NB4 (cell line): ENCODE measurements around the gene SLC9A3.

ENCODE experiments used
- DNase-seq: peaks from one replicate; pipeline ENCODE4 v3.0.0; 2010; ENCODE audit warnings: low read depth
- H3K4me3 ChIP-seq: one replicate; pipeline ENCODE4 v1.5.1; 2011; ENCODE audit warnings: mild to moderate bottlenecking, low read depth, low read length, moderate library complexity
- MYC ChIP-seq: IDR thresholded peaks from 2 replicates; pipeline ENCODE4 v1.6.1; 2011; ENCODE audit warnings: low read depth, low read length
- POLR2A ChIP-seq: IDR thresholded peaks from 2 replicates; pipeline ENCODE4 v1.6.1; 2011; ENCODE audit warnings: mild to moderate bottlenecking; ENCODE audit not compliant: insufficient read length; ENCODE audit errors: extremely low read depth
- TF ChIP-seq, protein P1 (sequence below): IDR thresholded peaks from 2 replicates; pipeline ENCODE4 v1.6.1; 2011; ENCODE audit warnings: low read depth, low read length
- TF ChIP-seq, protein P2 (sequence below): IDR thresholded peaks from one replicate; pipeline ENCODE4 v1.5.1; 2012; ENCODE audit warnings: low read depth, low read length

Gene SLC9A3

DNA sequence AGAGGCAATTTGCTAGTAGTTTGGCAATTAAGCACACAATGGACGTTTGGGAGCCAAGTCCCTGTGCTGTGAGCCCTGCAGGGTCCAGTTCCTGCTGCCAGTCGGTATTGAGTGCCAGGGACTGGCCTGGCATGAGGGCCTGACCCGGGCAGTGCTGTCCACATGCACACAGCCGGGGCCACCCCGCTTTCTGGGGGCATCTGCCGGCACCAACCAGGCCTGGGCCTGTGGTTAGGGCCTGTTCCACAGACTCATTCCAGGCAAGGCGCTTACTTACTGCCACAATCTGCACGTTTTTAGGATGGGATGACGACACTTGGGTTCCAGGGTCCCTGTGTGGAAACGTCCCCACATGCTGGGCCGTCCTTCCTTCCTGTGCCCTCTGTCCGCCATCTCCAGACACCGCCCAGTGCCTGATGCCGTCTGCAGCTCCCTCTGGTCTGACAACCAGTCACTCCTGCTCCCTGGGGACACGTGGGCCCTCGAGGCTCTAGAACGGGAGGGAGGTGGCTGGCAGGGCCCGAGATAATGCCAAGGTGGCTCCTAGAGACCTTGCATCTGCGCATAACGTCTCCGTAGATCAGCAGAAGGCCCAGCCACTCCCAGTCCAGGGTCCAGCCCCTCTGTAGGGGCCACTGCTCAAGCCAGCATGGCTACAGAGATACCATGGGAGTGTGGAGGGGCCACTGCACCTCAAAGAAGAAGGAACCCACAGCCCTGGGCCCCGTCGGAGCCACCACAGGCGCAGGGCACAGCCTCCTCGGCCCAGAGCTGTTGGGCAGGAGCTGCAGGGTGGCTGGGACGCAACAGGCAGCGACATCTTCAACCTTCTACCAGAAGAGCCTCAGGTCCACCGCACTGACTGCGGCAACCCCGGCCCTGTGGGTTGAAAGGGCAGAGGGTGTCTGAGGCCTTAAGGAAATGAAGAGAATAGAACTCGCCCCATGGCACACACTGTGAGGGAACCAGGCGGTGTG is 24.7 kb downstream of the SLC9A3 start:
- no peak overlapping the region for H3K4me3 ChIP-seq
- TF ChIP-seq, protein P1, sequence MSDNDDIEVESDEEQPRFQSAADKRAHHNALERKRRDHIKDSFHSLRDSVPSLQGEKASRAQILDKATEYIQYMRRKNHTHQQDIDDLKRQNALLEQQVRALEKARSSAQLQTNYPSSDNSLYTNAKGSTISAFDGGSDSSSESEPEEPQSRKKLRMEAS = no peak
- TF ChIP-seq, protein P2, sequence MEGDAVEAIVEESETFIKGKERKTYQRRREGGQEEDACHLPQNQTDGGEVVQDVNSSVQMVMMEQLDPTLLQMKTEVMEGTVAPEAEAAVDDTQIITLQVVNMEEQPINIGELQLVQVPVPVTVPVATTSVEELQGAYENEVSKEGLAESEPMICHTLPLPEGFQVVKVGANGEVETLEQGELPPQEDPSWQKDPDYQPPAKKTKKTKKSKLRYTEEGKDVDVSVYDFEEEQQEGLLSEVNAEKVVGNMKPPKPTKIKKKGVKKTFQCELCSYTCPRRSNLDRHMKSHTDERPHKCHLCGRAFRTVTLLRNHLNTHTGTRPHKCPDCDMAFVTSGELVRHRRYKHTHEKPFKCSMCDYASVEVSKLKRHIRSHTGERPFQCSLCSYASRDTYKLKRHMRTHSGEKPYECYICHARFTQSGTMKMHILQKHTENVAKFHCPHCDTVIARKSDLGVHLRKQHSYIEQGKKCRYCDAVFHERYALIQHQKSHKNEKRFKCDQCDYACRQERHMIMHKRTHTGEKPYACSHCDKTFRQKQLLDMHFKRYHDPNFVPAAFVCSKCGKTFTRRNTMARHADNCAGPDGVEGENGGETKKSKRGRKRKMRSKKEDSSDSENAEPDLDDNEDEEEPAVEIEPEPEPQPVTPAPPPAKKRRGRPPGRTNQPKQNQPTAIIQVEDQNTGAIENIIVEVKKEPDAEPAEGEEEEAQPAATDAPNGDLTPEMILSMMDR = no peak
- no peak for TF ChIP-seq POLR2A
- no peak for TF ChIP-seq MYC
- DNase-seq = peak; percentile 31

DNA sequence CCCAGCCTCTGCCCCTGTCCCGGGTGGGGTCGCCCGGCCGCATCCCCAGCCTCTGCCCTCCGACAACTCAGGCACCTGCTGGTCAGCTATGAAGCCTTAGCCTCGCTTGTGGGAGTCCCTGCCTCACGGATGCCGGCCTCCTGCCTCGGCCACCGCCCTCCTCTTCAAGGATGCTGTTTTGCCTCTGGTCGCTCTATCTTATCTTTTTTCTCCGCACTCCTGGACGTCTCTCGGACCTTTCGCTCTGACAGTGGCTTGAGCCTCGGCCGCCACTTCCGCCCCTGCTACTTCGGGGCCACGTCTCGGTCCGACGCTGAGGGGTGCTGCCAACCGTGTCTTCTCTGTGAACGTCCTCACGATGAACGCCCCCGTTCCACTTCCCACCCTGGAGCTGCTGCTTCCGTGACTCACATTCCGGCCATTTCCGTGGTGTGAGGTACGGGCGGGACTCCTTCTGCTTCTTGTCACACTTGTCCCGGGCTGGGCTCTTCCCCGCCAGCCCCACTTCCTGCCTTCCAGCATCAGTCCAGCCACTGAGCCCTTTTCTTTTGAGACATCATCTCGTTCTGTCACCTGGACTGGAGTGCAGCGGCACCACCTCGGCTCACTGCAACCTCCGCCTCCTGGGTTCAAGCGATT is 26.3 kb downstream of the SLC9A3 start:
- TF ChIP-seq, protein P2 = no peak
- TF ChIP-seq, protein P1 = no peak
- TF ChIP-seq MYC (no peak), POLR2A (no peak)

DNA sequence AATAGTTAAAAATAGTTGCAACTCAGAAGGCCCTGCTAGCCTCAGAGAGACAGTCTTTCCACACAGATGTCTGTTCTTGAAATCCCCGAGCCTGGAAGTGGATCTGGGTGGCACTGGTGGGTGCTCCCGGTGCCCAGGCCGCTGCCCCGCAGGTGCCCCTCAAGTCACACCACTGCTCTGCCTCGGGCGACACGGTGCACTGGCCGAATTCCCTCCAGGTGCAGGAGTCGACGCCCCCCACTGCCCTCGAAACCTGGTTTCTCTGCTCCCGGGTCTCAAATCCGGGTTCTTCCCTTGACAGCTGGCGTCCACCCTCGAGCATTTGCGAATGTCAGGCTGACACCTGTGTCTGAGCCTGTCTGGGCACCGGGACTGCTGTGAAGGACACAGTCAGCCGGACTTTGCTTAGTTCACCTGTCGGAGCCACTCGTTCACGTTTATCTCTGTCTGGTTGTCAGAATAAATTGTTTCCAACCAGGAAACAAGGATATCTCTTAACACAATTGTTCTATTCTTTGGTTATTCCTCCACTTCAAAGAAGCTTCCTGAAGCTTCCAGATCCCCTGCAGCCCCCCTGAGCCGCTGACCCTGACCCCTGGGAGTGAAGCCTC is 27.1 kb downstream of the SLC9A3 start:
- DNase-seq = no peak
- no peak for TF ChIP-seq POLR2A
- TF ChIP-seq, protein P2 = no peak
- no peak for TF ChIP-seq MYC
- TF ChIP-seq, protein P1 = no peak
- no peak overlapping the region for H3K4me3 ChIP-seq

More for the DNA sequence above, 26.3 kb downstream of the SLC9A3 start:
- no peak overlapping the region for H3K4me3 ChIP-seq
- no peak for DNase-seq

DNA sequence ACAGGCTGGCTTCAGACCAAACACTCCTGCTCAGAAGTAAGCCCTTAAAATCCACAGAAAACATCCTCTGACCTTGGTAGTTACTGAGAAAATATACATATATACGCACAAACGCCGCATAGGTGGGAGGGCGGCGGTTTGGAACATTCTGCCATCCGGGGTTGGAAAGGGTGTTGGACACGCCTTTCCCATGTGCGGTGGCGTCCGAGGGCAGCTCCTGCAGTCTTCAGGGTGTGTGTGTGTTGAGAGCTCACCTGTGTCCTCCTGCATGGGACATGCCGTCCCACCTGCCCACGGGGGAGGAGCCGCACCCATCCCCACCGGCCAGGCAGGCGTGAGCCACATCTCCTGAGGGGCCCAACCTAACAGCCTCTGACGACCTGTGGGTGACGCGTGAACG is 28.2 kb downstream of the SLC9A3 start:
- no peak for DNase-seq
- no peak for TF ChIP-seq POLR2A
- TF ChIP-seq, protein P1 = no peak
- TF ChIP-seq, protein P2 = no peak
- TF ChIP-seq MYC = no peak
- H3K4me3 ChIP-seq = no peak overlapping the region

DNA sequence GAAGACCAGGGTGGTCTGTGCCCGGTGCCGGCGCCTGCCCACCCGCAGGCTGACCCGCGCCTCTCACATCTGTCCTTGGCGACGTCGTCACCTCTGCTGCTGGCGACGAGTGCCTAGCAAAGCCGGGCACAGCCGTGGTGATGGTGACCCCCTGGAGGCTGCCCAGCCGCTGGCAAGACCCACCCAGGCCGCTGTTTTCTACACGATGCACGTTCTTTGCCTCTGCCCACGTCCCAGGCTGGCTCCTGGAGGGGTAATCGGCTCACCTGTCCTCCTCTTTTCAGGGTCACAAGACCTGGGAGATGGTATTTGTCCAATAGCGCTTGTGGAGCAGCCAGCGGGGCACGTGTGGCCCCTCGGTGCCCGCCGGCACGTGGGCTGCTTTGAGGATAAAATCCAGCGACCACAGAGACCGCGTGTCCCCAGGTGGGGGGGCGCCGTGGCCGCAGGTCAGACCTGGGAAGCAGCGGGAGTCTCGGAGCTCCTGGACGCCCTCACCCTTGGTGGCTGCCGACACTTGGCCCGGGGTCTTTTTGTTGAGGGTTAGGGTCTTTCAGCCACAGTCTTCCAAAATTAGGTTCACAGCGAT is 29.5 kb downstream of the SLC9A3 start:
- no peak for TF ChIP-seq MYC
- TF ChIP-seq, protein P2 = no peak
- TF ChIP-seq, protein P1 = no peak
- no peak for TF ChIP-seq POLR2A
- no peak for DNase-seq
- no peak overlapping the region for H3K4me3 ChIP-seq
